HG03469 (cell line): ENCODE results near the gene RAB18.
"Not testable (repeated sequence)": the region's sequence is repeated elsewhere in the genome, so short reads cannot be mapped to it uniquely, and the experiment has no call there.

Experiments used
- ATAC-seq: cut with Tn5 transposase; IDR thresholded peaks from one replicate; pipeline ENCODE4 v1.9.1; 2021; ENCODE audit warnings: mild to moderate bottlenecking, moderate library complexity, moderate number of reproducible peaks; ENCODE audit not compliant: unreplicated experiment

Gene RAB18

GRCh38 chr10:27504007-27504807 is at the start of gene RAB18:
Gene RAB18, plus strand, starts transcription at chr10:27504304. Its CDS starts 66 bp downstream, at chr10:27504370.
- ATAC-seq: peak; percentile 96

GRCh38 chr10:27454837-27455236 is 49.3 kb upstream of the RAB18 start:
- no peak for ATAC-seq

- no peak for ATAC-seq
These were observed 46.7 kb upstream of the RAB18 start for GRCh38 chr10:27457261-27457945.

GRCh38 chr10:27457966-27458365 is 46.1 kb upstream of the RAB18 start:
- ATAC-seq: no peak

- no peak for ATAC-seq
These were observed 42.8 kb upstream of the RAB18 start for GRCh38 chr10:27461312-27461711.

- ATAC-seq: no peak
These were observed 40.1 kb upstream of the RAB18 start for GRCh38 chr10:27463961-27464360.

GRCh38 chr10:27464993-27465392 is 39.1 kb upstream of the RAB18 start:
- no peak for ATAC-seq

- ATAC-seq: not testable (repeated sequence)
These were observed 38.5 kb upstream of the RAB18 start for GRCh38 chr10:27465596-27465995.

- no peak for ATAC-seq
These were observed 33.2 kb upstream of the RAB18 start for GRCh38 chr10:27470885-27471284.

GRCh38 chr10:27474741-27475140 is 29.4 kb upstream of the RAB18 start:
- ATAC-seq: no peak

- no peak for ATAC-seq
These were observed 25.1 kb upstream of the RAB18 start for GRCh38 chr10:27479016-27479415.

- ATAC-seq: no peak
These were observed 22.6 kb upstream of the RAB18 start for GRCh38 chr10:27481486-27481885.

- no peak for ATAC-seq
These were observed 20.8 kb upstream of the RAB18 start for GRCh38 chr10:27482984-27483956.

GRCh38 chr10:27485368-27485767 is 18.7 kb upstream of the RAB18 start:
- no peak for ATAC-seq

- no peak for ATAC-seq
These were observed 18.1 kb upstream of the RAB18 start for GRCh38 chr10:27485986-27486385.

GRCh38 chr10:27490807-27491206 is 13.3 kb upstream of the RAB18 start:
- no peak for ATAC-seq

- no peak for ATAC-seq
These were observed 9.8 kb upstream of the RAB18 start for GRCh38 chr10:27494116-27494805.

GRCh38 chr10:27496137-27496536 is 8.0 kb upstream of the RAB18 start:
- no peak for ATAC-seq

- ATAC-seq: no peak
These were observed 4.0 kb upstream of the RAB18 start for GRCh38 chr10:27500096-27500495.

- ATAC-seq: no peak
These were observed 3.2 kb upstream of the RAB18 start for GRCh38 chr10:27500886-27501285.
